RWPE1 (cell line): ENCODE results near the gene GOSR1.

Experiments
- CTCF ChIA-PET: fragments of 350-600 bp; sonication (Branson Sonifier 250); formaldehyde crosslinking; extraction: SDS; loops from one replicate; lab custom pipeline; 2021; lab: Yijun Ruan, JAX
- POLR2A ChIA-PET: fragments of 400-600 bp; formaldehyde crosslinking; extraction: SDS; loops from one replicate; lab custom pipeline; 2020; ENCODE audit warnings: antibody characterized with exemption; ENCODE audit not compliant: low non-redundant PET; lab: Yijun Ruan, JAX
- DNase-seq: peaks from one replicate; pipeline ENCODE4 v3.0.0; 2012; ENCODE audit warnings: low spot score
- H3K27ac ChIP-seq: fragments of 450-650 bp; 2 replicates; pipeline ENCODE4 v1.5.1; 2017
- TF ChIP-seq, protein P1 (sequence below): fragments of 450-650 bp; conservative IDR thresholded peaks from 2 replicates; pipeline ENCODE4 v1.5.1; 2017; ENCODE audit warnings: low read depth, mild to moderate bottlenecking

GOSR1 gene

DNA sequence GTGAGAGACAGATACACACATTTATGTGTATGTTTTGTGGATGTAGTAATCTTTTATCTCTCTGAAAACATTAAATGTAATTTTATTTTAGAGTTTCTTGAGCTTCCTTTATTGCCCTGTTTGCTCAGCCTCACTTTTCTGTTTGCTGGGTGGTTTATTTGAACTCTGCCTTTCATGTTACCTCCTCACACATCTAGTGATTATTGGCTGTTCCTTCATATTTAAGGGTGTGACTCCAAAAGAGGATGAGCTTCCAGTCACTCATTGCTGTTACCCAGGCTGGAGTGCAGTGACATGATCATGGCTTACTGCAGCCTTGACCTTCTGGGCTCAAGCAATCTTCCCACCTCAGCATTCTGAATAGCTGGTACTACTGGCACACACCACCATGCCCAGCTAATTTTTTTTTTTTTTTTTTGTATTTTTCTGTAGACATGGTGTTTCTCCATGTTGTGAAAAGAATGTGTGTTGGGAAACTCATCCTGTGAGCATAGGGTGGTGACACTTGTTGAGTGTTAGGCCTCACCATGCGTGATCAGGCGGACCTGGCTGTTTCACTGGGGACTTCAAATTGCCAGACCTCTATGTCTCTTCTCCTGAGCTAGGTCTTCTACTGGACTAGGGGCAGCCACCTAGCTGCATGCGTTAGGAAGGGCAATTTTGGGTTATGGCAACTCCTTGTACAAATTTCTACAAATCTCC lies 37.8 kb downstream of the GOSR1 start:
- ChIA-PET POLR2A (no interaction called here), CTCF (interaction anchor here (0.7 kb wide), 1 partner anchor 131 kb away, joined by 3 read pairs; no protein-coding TSS in a partner anchor)
- DNase-seq: no peak
- TF ChIP-seq, protein P1, sequence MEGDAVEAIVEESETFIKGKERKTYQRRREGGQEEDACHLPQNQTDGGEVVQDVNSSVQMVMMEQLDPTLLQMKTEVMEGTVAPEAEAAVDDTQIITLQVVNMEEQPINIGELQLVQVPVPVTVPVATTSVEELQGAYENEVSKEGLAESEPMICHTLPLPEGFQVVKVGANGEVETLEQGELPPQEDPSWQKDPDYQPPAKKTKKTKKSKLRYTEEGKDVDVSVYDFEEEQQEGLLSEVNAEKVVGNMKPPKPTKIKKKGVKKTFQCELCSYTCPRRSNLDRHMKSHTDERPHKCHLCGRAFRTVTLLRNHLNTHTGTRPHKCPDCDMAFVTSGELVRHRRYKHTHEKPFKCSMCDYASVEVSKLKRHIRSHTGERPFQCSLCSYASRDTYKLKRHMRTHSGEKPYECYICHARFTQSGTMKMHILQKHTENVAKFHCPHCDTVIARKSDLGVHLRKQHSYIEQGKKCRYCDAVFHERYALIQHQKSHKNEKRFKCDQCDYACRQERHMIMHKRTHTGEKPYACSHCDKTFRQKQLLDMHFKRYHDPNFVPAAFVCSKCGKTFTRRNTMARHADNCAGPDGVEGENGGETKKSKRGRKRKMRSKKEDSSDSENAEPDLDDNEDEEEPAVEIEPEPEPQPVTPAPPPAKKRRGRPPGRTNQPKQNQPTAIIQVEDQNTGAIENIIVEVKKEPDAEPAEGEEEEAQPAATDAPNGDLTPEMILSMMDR: no peak
- H3K27ac ChIP-seq: no peak overlapping the region

DNA sequence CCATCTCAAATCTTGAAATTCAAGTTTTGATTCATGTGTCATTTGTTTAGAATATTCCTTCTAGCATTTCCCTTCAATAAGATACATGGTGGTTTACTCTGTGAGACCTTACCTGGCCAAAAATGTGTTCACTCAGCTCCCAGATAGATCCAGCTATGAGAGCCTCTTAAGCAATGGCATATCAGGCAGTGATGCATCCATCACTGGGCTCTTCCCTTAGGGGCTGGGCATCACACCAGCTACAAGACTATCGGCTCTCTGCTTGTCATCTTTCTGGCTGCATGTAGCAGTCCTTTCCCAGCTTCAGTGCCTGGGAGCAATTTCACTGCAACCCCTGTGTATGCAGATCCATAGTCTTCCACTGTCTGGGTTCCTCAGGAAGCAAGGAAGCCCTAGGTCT lies 40.6 kb downstream of the GOSR1 start:
- H3K27ac ChIP-seq: no peak overlapping the region
- ChIA-PET CTCF (no interaction called here), POLR2A (no interaction called here)
- DNase-seq: no peak
- TF ChIP-seq, protein P1: no peak

DNA sequence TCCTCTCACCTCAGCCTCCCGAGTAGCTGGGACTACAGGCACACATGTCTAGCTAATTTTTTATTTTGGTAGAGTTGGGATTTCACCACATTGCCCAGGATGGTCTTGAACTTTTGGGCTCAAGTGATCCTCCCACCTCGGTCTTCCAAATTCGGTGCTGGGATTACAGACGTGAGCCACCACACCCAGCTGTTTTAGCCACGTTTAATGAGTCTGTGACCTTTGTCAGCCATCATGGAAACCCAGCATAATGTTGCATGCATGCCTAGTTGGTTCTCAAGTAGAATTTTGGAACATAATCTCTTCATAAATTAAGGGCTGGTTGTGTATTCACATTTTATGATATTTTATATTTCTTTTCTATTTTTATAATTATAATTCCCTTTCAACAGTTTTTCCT lies 42.0 kb downstream of the GOSR1 start:
- POLR2A ChIA-PET: interaction anchor here (0.6 kb wide), 1 partner anchor 9 kb away, joined by 10 read pairs; no protein-coding TSS in a partner anchor
- TF ChIP-seq, protein P1: no peak
- H3K27ac ChIP-seq: peak overlapping the region; percentile 5; the same call in 1 of the 2 replicates
- no peak for DNase-seq
- CTCF ChIA-PET: no interaction called here

DNA sequence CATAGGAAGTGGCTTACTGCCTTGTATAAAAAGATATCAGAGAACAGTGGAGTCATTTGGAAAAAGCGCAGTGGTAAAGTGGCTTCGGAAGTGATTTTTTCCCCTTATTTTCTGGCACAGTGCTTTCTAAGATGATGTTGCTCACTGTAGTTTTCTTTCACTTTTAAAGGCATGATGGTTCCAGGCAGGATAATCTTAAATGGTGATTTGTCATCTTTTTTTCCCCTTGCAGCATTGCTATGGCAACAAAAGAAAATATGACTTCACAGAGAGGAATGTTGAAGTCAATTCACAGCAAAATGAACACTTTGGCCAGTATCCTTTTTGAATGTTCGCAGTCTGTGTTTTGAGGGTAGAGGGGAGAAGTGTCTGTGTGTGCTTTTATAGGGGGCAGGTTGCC lies 42.5 kb downstream of the GOSR1 start:
- POLR2A ChIA-PET: no interaction called here
- peak; percentile 29 for DNase-seq
- TF ChIP-seq, protein P1: no peak
- H3K27ac ChIP-seq: no peak overlapping the region
- CTCF ChIA-PET: no interaction called here

DNA sequence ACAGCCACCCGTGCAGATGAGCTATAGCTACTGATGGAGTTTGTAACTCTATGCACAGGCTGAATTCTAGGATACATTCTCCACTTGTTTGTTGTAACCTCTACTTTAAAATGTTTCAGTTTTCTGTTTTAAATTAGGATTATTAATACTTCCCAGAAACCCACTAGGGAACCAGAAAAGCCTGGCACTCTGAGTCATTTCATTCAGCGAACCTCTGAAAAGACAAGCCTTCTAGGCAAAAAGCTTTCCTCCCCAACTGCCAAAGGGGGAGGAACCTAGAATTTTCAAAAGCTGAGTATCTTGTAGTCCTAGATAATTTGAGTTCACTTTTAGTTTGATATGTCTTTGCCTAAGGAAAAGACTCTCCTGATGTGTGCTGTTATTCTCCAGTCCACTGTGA lies 43.2 kb downstream of the GOSR1 start:
- H3K27ac ChIP-seq: no peak overlapping the region
- CTCF ChIA-PET: interaction anchor here (0.6 to 0.7 kb wide), 2 partner anchors 27 to 176 kb away, joined by 3 to 4 read pairs; no protein-coding TSS in a partner anchor
- POLR2A ChIA-PET: no interaction called here
- TF ChIP-seq, protein P1: no peak
- DNase-seq: no peak

DNA sequence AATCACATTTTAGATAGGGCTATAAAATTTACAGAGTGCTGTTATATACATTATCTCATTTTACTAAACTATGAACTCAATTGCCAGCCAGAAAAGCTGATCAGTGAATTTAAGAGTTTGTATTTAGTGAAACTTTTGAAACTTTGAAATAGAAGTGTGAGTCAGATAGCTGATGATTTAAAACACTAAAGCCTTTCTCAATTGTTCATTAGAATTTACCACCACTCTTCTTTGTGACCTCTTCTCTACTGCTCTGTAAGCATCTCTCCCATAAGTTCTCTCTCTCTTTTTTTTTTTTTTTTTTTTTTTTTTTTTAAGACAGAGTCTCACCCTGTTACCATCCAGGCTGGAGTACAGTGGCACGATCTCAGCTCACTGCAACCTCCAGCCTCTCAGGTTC lies 43.7 kb downstream of the GOSR1 start:
- ChIA-PET CTCF (interaction anchor here (0.6 to 0.7 kb wide), 2 partner anchors 28 to 176 kb away, joined by 3 to 4 read pairs; no protein-coding TSS in a partner anchor), POLR2A (no interaction called here)
- DNase-seq: no peak
- TF ChIP-seq, protein P1: no peak
- no peak overlapping the region for H3K27ac ChIP-seq
